Middle frontal gyrus (tissue), 1 donor: ENCODE data around the gene CFB.

ENCODE experiments used
- DNase-seq: peaks from one replicate; pipeline ENCODE4 v3.0.0-alpha.2; 2015; ENCODE audit warnings: low spot score; ENCODE audit errors: extremely low spot score

The CFB gene

DNA sequence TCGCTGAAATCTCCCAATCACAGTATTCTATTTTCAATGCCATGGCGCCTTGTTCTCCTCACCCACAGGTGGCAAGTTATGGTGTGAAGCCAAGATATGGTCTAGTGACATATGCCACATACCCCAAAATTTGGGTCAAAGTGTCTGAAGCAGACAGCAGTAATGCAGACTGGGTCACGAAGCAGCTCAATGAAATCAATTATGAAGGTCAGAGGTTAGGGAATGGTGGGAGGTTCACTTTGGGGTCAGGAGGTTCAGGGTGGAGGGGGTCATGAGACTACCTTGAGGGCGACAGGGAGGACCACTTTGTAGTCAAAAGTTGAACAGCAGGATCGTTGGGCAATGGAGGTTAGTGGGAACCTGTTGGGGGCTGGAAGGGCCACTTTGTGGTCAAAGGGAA lies 2.4 kb downstream of the CFB start:
- no peak for DNase-seq

- DNase-seq, result no peak
These were observed 3.0 kb downstream of the CFB start for GRCh38 chr6:31948753-31949413.

GRCh38 chr6:31949926-31950548 lies 4.1 kb downstream of the CFB start:
- no peak for DNase-seq

DNA sequence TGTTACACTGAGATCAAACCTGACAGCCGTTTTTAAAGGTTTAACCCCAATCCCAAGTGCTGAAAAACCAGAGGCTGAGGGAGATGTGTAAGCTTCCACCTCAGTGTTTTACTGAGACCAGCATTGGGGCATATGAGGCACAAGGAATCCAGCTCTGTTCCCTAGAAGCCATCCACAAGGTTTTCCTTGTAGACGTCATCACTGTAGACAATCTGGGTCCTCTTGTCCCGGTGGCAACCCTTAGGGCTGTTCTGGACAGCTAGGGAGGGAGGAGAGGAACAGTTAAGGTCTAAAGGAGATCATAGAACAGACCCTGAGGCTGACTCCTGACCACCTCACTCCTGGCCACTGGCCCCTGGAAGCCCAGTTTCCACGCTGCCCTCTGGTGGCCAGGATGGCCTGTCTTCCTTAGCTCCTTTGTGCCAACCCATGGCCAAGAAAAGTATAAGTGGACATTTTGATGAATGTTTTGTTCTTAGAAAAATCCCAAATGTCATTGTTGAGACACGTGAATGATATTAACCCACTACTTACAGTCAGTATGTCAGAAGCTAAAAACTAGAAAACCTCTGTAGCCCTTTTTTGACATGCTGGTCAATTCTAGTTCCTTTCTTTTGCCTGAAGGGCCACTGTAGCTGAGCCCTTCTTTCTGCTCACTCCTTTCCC lies 6.4 kb downstream of the CFB start:
- DNase-seq, result no peak

- DNase-seq, result no peak
These were observed 7.0 kb downstream of the CFB start for GRCh38 chr6:31952890-31953289.

GRCh38 chr6:31954511-31954910 lies 8.6 kb downstream of the CFB start:
- DNase-seq, result no peak

- no peak for DNase-seq
These were observed 10.9 kb downstream of the CFB start for GRCh38 chr6:31956796-31957195.

DNA sequence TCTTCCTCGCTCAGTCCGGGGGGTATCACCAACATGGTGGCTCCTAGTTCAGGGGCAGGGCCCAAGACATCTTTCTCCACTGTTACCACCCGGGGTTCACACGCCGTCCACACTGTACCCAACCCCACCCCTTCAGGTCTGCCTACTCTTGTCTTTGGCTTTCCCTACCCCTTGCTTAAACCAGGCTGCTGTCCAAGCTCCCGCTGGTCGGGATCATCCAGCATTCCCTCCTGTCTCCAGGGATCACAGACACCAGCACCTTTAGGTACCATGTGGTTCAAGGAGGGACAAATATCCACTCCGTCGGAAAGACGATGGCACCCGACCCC lies 12.5 kb downstream of the CFB start:
- no peak for DNase-seq

GRCh38 chr6:31958741-31959739 lies 13.1 kb downstream of the CFB start, which contains the start of the genes NELFE and SKIC2:
TSS of gene NELFE (minus strand) at chr6:31958971. CDS start at chr6:31958446, 525 bp downstream.
TSS of gene SKIC2 (plus strand) at chr6:31959175. CDS start at chr6:31959193, 18 bp downstream.
- peak; percentile 96 for DNase-seq

DNA sequence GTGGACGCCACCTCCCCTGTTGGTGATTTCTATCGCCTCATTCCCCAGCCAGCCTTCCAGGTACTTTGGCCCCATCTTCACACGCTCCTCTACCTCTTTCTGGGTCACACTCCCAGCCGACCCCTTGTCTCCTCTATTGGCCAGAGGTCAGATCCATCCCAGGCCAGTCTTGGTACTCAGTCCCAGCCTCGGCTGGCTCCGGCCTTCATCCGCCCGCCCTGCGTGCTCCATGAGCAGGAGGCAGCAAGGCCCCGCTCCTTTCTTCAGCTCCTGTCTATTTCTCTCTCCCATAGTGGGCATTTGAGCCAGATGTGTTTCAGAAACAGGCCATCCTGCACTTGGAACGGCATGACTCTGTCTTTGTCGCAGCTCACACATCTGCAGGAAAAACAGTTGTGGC lies 15.7 kb downstream of the CFB start:
- no peak for DNase-seq

DNA sequence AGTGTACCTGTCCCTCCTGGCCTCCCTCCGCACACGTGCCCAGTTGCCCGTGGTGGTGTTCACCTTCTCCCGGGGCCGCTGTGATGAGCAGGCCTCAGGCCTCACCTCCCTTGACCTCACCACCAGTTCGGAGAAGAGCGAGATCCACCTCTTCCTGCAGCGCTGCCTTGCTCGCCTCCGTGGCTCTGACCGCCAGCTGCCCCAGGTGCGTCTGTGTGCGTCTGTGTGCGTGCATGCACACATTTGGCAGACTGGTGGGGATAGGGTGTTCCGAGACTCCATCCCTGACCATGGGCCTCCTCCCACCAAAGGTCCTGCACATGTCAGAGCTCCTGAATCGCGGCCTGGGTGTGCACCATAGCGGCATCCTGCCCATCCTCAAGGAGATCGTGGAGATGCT lies 18.0 kb downstream of the CFB start:
- no peak for DNase-seq

- DNase-seq, result no peak
These were observed 19.8 kb downstream of the CFB start for GRCh38 chr6:31965700-31966099.

GRCh38 chr6:31966506-31966905 lies 20.6 kb downstream of the CFB start:
- no peak for DNase-seq

DNA sequence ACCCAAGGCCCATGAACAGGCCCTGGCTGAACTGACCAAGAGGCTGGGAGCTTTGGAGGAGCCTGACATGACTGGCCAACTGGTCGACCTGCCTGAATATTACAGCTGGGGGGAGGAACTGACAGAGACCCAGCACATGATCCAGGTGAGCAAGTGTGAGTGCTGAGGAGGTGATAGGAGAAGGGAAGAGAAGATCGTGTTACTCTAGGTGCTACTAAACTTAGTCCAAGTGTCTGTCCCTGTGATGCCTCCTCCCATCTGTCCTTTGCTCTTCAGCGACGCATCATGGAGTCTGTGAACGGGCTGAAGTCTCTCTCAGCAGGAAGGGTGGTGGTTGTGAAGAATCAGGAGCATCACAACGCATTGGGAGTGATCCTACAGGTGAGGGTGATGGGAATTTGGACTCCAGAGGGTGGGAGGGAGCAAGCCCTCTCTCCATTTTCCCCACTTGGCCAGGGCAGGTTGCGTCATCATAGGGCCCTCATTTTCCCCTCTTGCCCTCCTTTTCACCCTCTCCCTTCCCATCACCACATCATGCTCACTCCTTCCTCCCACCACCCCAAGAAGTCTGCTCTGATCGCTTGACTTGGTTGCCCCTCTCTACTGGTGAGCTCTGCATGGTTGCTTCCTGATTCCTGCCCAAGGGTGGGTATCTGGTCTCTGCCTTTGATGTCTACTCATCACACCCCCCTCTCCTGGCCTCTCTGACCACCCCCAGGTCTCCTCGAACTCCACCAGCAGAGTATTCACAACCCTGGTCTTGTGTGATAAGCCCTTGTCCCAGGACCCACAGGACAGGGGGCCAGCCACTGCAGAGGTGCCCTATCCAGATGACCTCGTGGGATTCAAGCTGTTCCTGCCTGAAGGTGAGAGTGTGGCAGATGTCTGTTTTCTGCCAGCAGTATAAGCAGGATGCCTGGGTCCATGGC lies 21.4 kb downstream of the CFB start:
- no peak for DNase-seq

- no peak for DNase-seq
These were observed 22.0 kb downstream of the CFB start for GRCh38 chr6:31967926-31968320.

DNA sequence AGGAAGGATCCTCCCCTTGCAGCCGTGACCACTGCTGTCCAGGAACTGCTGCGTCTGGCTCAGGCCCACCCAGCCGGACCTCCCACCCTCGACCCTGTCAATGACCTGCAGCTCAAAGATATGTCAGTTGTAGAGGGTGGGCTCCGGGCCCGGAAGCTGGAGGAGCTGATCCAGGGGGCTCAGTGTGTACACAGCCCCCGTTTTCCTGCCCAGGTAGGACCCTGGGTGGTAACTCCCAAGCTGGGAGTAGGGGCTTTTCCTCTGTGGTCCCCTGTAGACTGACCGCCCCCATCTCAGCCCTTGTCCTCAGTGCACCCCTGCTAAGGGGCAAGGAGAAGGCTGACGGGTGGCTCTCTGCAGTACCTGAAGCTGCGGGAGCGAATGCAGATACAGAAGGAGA lies 22.4 kb downstream of the CFB start:
- no peak for DNase-seq

DNA sequence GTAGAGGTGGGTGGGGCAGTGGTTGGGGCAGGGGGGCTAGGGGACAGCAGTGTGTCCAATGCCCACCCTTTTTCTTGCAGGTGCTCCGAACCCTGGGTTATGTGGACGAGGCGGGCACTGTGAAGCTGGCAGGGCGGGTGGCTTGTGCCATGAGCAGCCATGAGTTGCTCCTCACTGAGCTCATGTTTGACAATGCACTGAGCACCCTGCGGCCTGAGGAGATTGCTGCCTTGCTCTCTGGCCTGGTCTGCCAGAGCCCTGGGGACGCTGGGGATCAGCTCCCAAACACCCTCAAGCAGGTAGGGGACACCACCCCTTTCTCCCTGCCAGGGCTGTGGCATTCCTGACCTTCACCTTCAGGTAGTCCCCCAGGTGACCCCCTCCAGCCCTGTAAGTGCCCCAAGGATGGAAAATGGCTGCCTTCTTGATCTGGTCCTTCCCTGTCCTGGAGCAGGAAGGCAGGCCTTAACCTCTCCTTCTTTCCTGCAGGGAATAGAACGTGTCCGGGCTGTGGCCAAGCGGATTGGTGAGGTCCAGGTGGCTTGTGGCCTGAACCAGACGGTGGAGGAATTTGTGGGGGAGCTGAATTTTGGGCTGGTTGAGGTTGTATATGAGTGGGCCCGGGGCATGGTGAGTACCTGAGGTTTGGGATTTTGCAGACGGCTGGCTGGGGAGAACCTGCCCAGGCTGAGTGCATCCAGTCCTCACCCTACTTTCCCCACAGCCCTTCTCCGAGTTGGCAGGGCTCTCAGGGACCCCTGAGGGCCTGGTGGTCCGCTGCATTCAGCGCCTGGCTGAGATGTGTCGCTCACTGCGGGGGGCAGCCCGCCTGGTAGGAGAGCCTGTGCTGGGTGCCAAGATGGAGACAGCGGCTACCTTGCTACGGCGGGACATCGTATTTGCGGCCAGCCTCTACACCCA lies 23.2 kb downstream of the CFB start:
- DNase-seq, result no peak

GRCh38 chr6:31969712-31970603 lies 24.1 kb downstream of the CFB start:
- no peak for DNase-seq
